GM23338 (cell line): ENCODE data around the gene SBF1. TPM values are rescaled to one million over a fixed set of nuclear protein-coding genes. Genes with fewer than 3 reads are reported as not detected.

Experiments
- ATAC-seq: fragments of 200-7000 bp; cut with Tn5 transposase; 3 replicates; pipeline ENCODE4 v1.9.1; 2020
- DNase-seq: peaks from one replicate; pipeline ENCODE4 v3.0.0-alpha.2; 2015; ENCODE audit warnings: low spot score
- H2AFZ ChIP-seq: fragments of 200-600 bp; sonication (generic); 2 replicates; pipeline ENCODE4 v1.8.0; 2016; ENCODE audit warnings: antibody characterized with exemption, mild to moderate bottlenecking, moderate library complexity
- H3F3A ChIP-seq: fragments of 200-600 bp; sonication (generic); replicated peaks from 2 replicates; pipeline ENCODE4 v1.8.0; 2017; ENCODE audit warnings: antibody characterized with exemption, mixed run types, low read depth
- H3K27ac ChIP-seq: fragments of 200-600 bp; sonication (generic); 2 replicates; pipeline ENCODE4 v1.6.1; 2016; ENCODE audit warnings: low read depth
- H3K27me3 ChIP-seq: fragments of 200-600 bp; sonication (generic); 2 replicates; pipeline ENCODE4 v1.8.0; 2016; ENCODE audit warnings: mild to moderate bottlenecking, mixed run types, moderate library complexity; ENCODE audit not compliant: insufficient read depth
- H3K36me3 ChIP-seq: fragments of 200-600 bp; sonication (generic); 2 replicates; pipeline ENCODE4 v1.8.0; 2016; ENCODE audit warnings: mild to moderate bottlenecking; ENCODE audit not compliant: insufficient read depth
- H3K4me1 ChIP-seq: fragments of 200-600 bp; sonication (generic); 2 replicates; pipeline ENCODE4 v1.8.0; 2016; ENCODE audit warnings: mild to moderate bottlenecking, moderate library complexity; ENCODE audit not compliant: insufficient read depth
- H3K4me2 ChIP-seq: fragments of 200-600 bp; sonication (generic); 2 replicates; pipeline ENCODE4 v1.7.1; 2017; ENCODE audit warnings: mixed run types
- H3K4me3 ChIP-seq: fragments of 200-600 bp; sonication (generic); 2 replicates; pipeline ENCODE4 v1.6.1; 2016; ENCODE audit warnings: mixed run types
- H3K79me2 ChIP-seq: fragments of 200-600 bp; sonication (generic); replicated peaks from 2 replicates; pipeline ENCODE4 v1.8.0; 2017; ENCODE audit warnings: mild to moderate bottlenecking; ENCODE audit not compliant: insufficient read depth
- H3K9me2 ChIP-seq: fragments of 200-600 bp; sonication (generic); 2 replicates; pipeline ENCODE4 v1.8.0; 2017; ENCODE audit not compliant: insufficient read depth
- H4K20me1 ChIP-seq: fragments of 200-600 bp; sonication (generic); replicated peaks from 2 replicates; pipeline ENCODE4 v1.8.0; 2017; ENCODE audit warnings: mild to moderate bottlenecking; ENCODE audit not compliant: insufficient read depth
- H3K27ac Mint-ChIP-seq: 2 replicates; pipeline ENCODE4 v1.8.0; 2020; ENCODE audit warnings: inconsistent platforms, mild to moderate bottlenecking, moderate library complexity, mixed read lengths
- H3K27me3 Mint-ChIP-seq: 3 replicates; pipeline ENCODE4 v1.8.0; 2022; ENCODE audit warnings: low read depth, mild to moderate bottlenecking, moderate library complexity, mixed read lengths, inconsistent platforms; ENCODE audit not compliant: insufficient read depth, poor library complexity
- H3K36me3 Mint-ChIP-seq: 3 replicates; pipeline ENCODE4 v1.8.0; 2021; ENCODE audit warnings: low read depth, mild to moderate bottlenecking, inconsistent platforms, moderate library complexity, mixed read lengths
- H3K4me1 Mint-ChIP-seq: 3 replicates; pipeline ENCODE4 v1.8.0; 2020; ENCODE audit warnings: mild to moderate bottlenecking, inconsistent platforms, mixed read lengths
- H3K4me3 Mint-ChIP-seq: 3 replicates; pipeline ENCODE4 v1.8.0; 2021; ENCODE audit warnings: moderate library complexity, mild to moderate bottlenecking, inconsistent platforms, mixed read lengths
- H3K9me3 Mint-ChIP-seq: 3 replicates; pipeline ENCODE4 v1.8.0; 2020; ENCODE audit warnings: moderate library complexity, mild to moderate bottlenecking, inconsistent platforms, mixed read lengths
- CREB1 ChIP-seq: fragments of 250-450 bp; sonication (Bioruptor Pico); IDR thresholded peaks from 2 replicates; pipeline ENCODE4 v1.5.0; 2020; ENCODE audit warnings: low read depth, mild to moderate bottlenecking, moderate library complexity
- EZH2 ChIP-seq: fragments of 200-600 bp; sonication (generic); IDR thresholded peaks from one replicate; pipeline ENCODE4 v1.8.0; 2017; ENCODE audit warnings: antibody characterized with exemption, mild to moderate bottlenecking, low read depth; ENCODE audit not compliant: unreplicated experiment
- EZH2phosphoT487 ChIP-seq: fragments of 200-600 bp; sonication (generic); IDR thresholded peaks from one replicate; pipeline ENCODE4 v1.8.1; 2018; ENCODE audit warnings: antibody characterized with exemption; ENCODE audit not compliant: unreplicated experiment
- JUNB ChIP-seq: IDR thresholded peaks from one replicate; pipeline ENCODE4 v1.6.1; 2016; ENCODE audit warnings: antibody characterized with exemption; ENCODE audit not compliant: unreplicated experiment
- POLR2AphosphoS5 ChIP-seq: IDR thresholded peaks from 2 replicates; pipeline ENCODE4 v1.6.1; 2016; ENCODE audit warnings: antibody characterized with exemption, low read depth
- STAT1 ChIP-seq: IDR thresholded peaks from one replicate; pipeline ENCODE4 v1.6.1; 2016; ENCODE audit warnings: antibody characterized with exemption; ENCODE audit not compliant: unreplicated experiment
- ZNF114 ChIP-seq: fragments of 250-450 bp; sonication (Bioruptor Pico); IDR thresholded peaks from 2 replicates; pipeline ENCODE4 v1.5.0; 2020; ENCODE audit warnings: mild to moderate bottlenecking, moderate library complexity
- ZNF331 ChIP-seq: fragments of 250-450 bp; sonication (Bioruptor Pico); IDR thresholded peaks from 2 replicates; pipeline ENCODE4 v1.5.0; 2020; ENCODE audit warnings: low read depth, mild to moderate bottlenecking, moderate library complexity
- polyA plus RNA-seq: library from polyadenylated mRNA; unstranded; fragments of >200 nt; fragmentation: Nextera tagmentation; extraction: Ambion mirVana; gene quantifications from 2 replicates; pipeline ENCODE4 v1.2.1, GENCODE V29; 2016
- total RNA-seq: library from RNA; depleted of rRNA; stranded (reverse); fragments of >200 nt; shearing (Covaris generic); gene quantifications from 2 replicates; pipeline ENCODE4 v1.2.3, GENCODE V29; 2014
- TF ChIP-seq, protein P1 (sequence below): fragments of 250-450 bp; sonication (Bioruptor Pico); IDR thresholded peaks from 2 replicates; pipeline ENCODE4 v1.5.0; 2020; ENCODE audit warnings: mild to moderate bottlenecking, moderate library complexity
- TF ChIP-seq, protein P2 (sequence below), 2 experiments: fragments of 200-600 bp in 1 of 2; sonication (generic) in 1 of 2; conservative IDR thresholded peaks; 2 replicates each; pipeline versions ENCODE4 v1.5.1 to v1.6.1; 2016 to 2017; ENCODE audit warnings: antibody characterized with exemption in 2 of 2, low read depth in 2 of 2, mild to moderate bottlenecking in 2 of 2, moderate library complexity in 1 of 2
- TF ChIP-seq, protein P3 (sequence below): IDR thresholded peaks from 2 replicates; pipeline ENCODE4 v1.6.1; 2016; ENCODE audit warnings: antibody characterized with exemption

The SBF1 gene
- total and polyA plus RNA-seq, 2 experiments from 2014 or later, result 26.5 to 85.4 TPM

DNA sequence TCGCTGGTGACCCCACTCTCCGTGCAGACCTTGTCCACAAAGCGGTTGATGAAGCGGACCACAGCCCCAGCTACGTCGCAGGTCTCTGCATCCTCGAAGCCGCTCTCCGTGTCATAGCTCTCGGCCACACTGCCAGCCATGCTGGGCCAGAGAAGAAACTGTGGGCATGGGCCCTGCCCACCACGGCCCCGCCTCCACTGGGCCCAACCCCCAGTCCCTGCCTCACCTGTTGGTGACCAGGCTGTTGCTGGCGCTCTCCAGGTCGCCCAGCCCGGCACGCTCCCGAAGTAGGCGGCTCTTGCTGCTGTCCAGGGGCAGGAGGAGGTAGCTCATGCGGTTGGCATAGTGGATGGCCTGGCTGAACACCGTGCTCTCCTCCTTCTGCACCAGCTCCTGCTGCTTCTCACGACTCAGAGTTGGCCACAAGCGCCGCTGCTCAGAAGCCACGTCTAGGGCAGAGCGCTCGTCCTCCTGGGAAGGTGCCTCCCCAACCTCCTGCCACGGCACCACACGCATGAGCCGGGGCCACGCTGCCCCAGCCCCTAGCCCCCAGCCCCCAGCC is 12.8 kb downstream of the SBF1 start:
- Histone ChIP-seq H2AFZ (no peak overlapping the region), H4K20me1 (peaks cover 6% of the 10 kb centered on the region), H3K27me3 (no peaks in the 10 kb centered on the region), H3K4me2 (no peak overlapping the region), H3K79me2 (no peaks in the 10 kb centered on the region), H3K4me3 (no peak overlapping the region), H3K36me3 (no peaks in the 10 kb centered on the region), H3F3A (0 out of 2 replicates have a peak, but pooled peaks cover 3% of the 10 kb centered on the region), H3K9me2 (no peaks in the 10 kb centered on the region), H3K27ac (no peak overlapping the region), H3K4me1 (no peaks in the 10 kb centered on the region)
- no peak for TF ChIP-seq POLR2AphosphoS5
- no peak overlapping the region for H3K27ac Mint-ChIP-seq
- H3K36me3 Mint-ChIP-seq, result peaks cover 48% of the 10 kb centered on the region
- no peak overlapping the region for H3K4me3 Mint-ChIP-seq
- H3K9me3 Mint-ChIP-seq, result no peaks in the 10 kb centered on the region
- H3K4me1 Mint-ChIP-seq, result peaks cover 3% of the 10 kb centered on the region; the same call in 1 of the 3 replicates
- no peak for ATAC-seq
- peaks cover 10% of the 10 kb centered on the region for H3K27me3 Mint-ChIP-seq
- DNase-seq, result no peak

DNA sequence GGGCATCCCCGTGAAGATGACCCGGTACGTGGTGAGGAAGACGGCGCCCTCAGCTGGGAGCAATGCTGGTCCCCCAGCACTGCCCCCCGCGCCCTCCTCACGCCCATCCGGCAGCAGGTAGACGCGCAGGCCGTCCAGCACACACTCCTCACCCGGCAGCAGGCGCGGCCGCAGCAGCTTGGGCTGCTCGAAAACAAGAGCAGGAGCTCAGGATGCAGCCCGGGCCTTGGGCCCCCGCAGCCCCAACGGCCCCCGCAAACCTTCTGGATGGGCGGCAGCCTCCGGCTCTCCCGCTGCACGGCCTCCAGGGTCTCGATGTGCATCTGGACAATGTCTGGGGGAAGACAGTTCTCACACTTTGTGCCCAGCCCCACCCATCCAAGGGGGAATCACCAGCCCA is 13.3 kb downstream of the SBF1 start:
- H2AFZ ChIP-seq, result no peak overlapping the region
- Mint-ChIP-seq H3K27ac (no peak overlapping the region), H3K27me3 (peaks cover 10% of the 10 kb centered on the region), H3K9me3 (no peaks in the 10 kb centered on the region), H3K4me1 (no peaks in the 10 kb centered on the region; the same call in 2 of the 3 replicates), H3K36me3 (peaks cover 47% of the 10 kb centered on the region), H3K4me3 (no peak overlapping the region)
- DNase-seq (no peak), ATAC-seq (no peak)
- H3K4me3 ChIP-seq, result no peak overlapping the region
- H3F3A ChIP-seq, result 0 out of 2 replicates have a peak, but pooled peaks cover 3% of the 10 kb centered on the region
- H4K20me1 ChIP-seq, result peaks cover 6% of the 10 kb centered on the region
- no peaks in the 10 kb centered on the region for H3K4me1 ChIP-seq
- no peaks in the 10 kb centered on the region for H3K27me3 ChIP-seq
- TF ChIP-seq STAT1 (no peak), EZH2phosphoT487 (no peak), EZH2 (no peak), JUNB (no peak), ZNF331 (no peak), CREB1 (CRISPR knock-in tag) (no peak), ZNF114 (CRISPR knock-in tag) (no peak)
- TF ChIP-seq, protein P1, sequence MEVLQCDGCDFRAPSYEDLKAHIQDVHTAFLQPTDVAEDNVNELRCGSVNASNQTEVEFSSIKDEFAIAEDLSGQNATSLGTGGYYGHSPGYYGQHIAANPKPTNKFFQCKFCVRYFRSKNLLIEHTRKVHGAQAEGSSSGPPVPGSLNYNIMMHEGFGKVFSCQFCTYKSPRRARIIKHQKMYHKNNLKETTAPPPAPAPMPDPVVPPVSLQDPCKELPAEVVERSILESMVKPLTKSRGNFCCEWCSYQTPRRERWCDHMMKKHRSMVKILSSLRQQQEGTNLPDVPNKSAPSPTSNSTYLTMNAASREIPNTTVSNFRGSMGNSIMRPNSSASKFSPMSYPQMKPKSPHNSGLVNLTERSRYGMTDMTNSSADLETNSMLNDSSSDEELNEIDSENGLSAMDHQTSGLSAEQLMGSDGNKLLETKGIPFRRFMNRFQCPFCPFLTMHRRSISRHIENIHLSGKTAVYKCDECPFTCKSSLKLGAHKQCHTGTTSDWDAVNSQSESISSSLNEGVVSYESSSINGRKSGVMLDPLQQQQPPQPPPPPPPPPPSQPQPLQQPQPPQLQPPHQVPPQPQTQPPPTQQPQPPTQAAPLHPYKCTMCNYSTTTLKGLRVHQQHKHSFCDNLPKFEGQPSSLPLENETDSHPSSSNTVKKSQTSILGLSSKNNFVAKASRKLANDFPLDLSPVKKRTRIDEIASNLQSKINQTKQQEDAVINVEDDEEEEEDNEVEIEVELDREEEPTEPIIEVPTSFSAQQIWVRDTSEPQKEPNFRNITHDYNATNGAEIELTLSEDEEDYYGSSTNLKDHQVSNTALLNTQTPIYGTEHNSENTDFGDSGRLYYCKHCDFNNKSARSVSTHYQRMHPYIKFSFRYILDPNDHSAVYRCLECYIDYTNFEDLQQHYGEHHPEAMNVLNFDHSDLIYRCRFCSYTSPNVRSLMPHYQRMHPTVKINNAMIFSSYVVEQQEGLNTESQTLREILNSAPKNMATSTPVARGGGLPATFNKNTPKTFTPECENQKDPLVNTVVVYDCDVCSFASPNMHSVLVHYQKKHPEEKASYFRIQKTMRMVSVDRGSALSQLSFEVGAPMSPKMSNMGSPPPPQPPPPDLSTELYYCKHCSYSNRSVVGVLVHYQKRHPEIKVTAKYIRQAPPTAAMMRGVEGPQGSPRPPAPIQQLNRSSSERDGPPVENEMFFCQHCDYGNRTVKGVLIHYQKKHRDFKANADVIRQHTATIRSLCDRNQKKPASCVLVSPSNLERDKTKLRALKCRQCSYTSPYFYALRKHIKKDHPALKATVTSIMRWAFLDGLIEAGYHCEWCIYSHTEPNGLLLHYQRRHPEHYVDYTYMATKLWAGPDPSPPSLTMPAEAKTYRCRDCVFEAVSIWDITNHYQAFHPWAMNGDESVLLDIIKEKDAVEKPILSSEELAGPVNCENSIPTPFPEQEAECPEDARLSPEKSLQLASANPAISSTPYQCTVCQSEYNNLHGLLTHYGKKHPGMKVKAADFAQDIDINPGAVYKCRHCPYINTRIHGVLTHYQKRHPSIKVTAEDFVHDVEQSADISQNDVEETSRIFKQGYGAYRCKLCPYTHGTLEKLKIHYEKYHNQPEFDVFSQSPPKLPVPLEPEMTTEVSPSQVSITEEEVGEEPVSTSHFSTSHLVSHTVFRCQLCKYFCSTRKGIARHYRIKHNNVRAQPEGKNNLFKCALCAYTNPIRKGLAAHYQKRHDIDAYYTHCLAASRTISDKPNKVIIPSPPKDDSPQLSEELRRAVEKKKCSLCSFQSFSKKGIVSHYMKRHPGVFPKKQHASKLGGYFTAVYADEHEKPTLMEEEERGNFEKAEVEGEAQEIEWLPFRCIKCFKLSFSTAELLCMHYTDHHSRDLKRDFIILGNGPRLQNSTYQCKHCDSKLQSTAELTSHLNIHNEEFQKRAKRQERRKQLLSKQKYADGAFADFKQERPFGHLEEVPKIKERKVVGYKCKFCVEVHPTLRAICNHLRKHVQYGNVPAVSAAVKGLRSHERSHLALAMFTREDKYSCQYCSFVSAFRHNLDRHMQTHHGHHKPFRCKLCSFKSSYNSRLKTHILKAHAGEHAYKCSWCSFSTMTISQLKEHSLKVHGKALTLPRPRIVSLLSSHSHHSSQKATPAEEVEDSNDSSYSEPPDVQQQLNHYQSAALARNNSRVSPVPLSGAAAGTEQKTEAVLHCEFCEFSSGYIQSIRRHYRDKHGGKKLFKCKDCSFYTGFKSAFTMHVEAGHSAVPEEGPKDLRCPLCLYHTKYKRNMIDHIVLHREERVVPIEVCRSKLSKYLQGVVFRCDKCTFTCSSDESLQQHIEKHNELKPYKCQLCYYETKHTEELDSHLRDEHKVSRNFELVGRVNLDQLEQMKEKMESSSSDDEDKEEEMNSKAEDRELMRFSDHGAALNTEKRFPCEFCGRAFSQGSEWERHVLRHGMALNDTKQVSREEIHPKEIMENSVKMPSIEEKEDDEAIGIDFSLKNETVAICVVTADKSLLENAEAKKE, result no peak
- TF ChIP-seq, protein P2, sequence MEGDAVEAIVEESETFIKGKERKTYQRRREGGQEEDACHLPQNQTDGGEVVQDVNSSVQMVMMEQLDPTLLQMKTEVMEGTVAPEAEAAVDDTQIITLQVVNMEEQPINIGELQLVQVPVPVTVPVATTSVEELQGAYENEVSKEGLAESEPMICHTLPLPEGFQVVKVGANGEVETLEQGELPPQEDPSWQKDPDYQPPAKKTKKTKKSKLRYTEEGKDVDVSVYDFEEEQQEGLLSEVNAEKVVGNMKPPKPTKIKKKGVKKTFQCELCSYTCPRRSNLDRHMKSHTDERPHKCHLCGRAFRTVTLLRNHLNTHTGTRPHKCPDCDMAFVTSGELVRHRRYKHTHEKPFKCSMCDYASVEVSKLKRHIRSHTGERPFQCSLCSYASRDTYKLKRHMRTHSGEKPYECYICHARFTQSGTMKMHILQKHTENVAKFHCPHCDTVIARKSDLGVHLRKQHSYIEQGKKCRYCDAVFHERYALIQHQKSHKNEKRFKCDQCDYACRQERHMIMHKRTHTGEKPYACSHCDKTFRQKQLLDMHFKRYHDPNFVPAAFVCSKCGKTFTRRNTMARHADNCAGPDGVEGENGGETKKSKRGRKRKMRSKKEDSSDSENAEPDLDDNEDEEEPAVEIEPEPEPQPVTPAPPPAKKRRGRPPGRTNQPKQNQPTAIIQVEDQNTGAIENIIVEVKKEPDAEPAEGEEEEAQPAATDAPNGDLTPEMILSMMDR (conservative IDR thresholded peaks at IDR 0.05; ENCODE audit: low read depth in 2 of 2), result no peak
- TF ChIP-seq, protein P3, sequence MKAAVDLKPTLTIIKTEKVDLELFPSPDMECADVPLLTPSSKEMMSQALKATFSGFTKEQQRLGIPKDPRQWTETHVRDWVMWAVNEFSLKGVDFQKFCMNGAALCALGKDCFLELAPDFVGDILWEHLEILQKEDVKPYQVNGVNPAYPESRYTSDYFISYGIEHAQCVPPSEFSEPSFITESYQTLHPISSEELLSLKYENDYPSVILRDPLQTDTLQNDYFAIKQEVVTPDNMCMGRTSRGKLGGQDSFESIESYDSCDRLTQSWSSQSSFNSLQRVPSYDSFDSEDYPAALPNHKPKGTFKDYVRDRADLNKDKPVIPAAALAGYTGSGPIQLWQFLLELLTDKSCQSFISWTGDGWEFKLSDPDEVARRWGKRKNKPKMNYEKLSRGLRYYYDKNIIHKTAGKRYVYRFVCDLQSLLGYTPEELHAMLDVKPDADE, result no peak
- no peak overlapping the region for H3K27ac ChIP-seq
- H3K79me2 ChIP-seq, result no peaks in the 10 kb centered on the region
- H3K4me2 ChIP-seq, result no peak overlapping the region
- no peaks in the 10 kb centered on the region for H3K9me2 ChIP-seq
- no peaks in the 10 kb centered on the region for H3K36me3 ChIP-seq
